Hepatocyte (in vitro differentiated cells): Measurements from ENCODE around the gene TH. TPM values are rescaled to one million over a fixed set of nuclear protein-coding genes. Genes with fewer than 3 reads are reported as not detected.

Experiments
- DNase-seq: peaks from one replicate; pipeline ENCODE4 v3.0.0-alpha.2; 2016; ENCODE audit warnings: low spot score
- H2AFZ ChIP-seq: fragments of 200-600 bp; sonication (generic); 2 replicates; pipeline ENCODE4 v1.6.0; 2016; ENCODE audit warnings: antibody characterized with exemption, mild to moderate bottlenecking
- H3K27ac ChIP-seq: fragments of 200-600 bp; sonication (generic); 2 replicates; pipeline ENCODE4 v1.5.1; 2016; ENCODE audit warnings: mild to moderate bottlenecking
- H3K27me3 ChIP-seq: fragments of 200-600 bp; sonication (generic); 2 replicates; pipeline ENCODE4 v1.6.1; 2016
- H3K36me3 ChIP-seq: fragments of 200-600 bp; sonication (generic); replicated peaks from 2 replicates; pipeline ENCODE4 v1.5.1; 2016; ENCODE audit warnings: low read depth; ENCODE audit not compliant: insufficient read depth
- H3K4me1 ChIP-seq: fragments of 200-600 bp; sonication (generic); 2 replicates; pipeline ENCODE4 v1.5.1; 2016; ENCODE audit warnings: mild to moderate bottlenecking, moderate library complexity; ENCODE audit not compliant: insufficient read depth
- H3K4me2 ChIP-seq: fragments of 200-600 bp; sonication (generic); 2 replicates; pipeline ENCODE4 v1.6.0; 2016
- H3K4me3 ChIP-seq: fragments of 200-600 bp; sonication (generic); 2 replicates; pipeline ENCODE4 v1.5.1; 2016; ENCODE audit warnings: mild to moderate bottlenecking
- H3K79me2 ChIP-seq: fragments of 200-600 bp; sonication (generic); 2 replicates; pipeline ENCODE4 v1.6.0; 2017; ENCODE audit warnings: mild to moderate bottlenecking
- H3K9me2 ChIP-seq: fragments of 200-600 bp; sonication (generic); replicated peaks from 2 replicates; pipeline ENCODE4 v1.6.0; 2017; ENCODE audit warnings: mild to moderate bottlenecking; ENCODE audit not compliant: insufficient read depth
- H3K9me3 ChIP-seq: fragments of 200-600 bp; sonication (generic); 2 replicates; pipeline ENCODE4 v1.5.1; 2016; ENCODE audit warnings: low read depth, mild to moderate bottlenecking
- H4K20me1 ChIP-seq: fragments of 200-600 bp; sonication (generic); 2 replicates; pipeline ENCODE4 v1.6.0; 2016; ENCODE audit warnings: mild to moderate bottlenecking; ENCODE audit not compliant: insufficient read depth, poor library complexity, severe bottlenecking
- CTCF ChIP-seq: fragments of 200-600 bp; sonication (generic); IDR thresholded peaks from 2 replicates; pipeline ENCODE4 v1.5.1; 2016; ENCODE audit warnings: antibody characterized with exemption, mild to moderate bottlenecking; ENCODE audit not compliant: poor library complexity
- EZH2 ChIP-seq: fragments of 200-600 bp; sonication (generic); IDR thresholded peaks from 2 replicates; pipeline ENCODE4 v1.6.1; 2016; ENCODE audit warnings: antibody characterized with exemption, mild to moderate bottlenecking, borderline replicate concordance
- EZH2phosphoT487 ChIP-seq: fragments of 200-600 bp; sonication (generic); IDR thresholded peaks from one replicate; pipeline ENCODE4 v1.6.1; 2018; ENCODE audit warnings: antibody characterized with exemption, mild to moderate bottlenecking, low read depth, moderate library complexity; ENCODE audit not compliant: unreplicated experiment, severe bottlenecking
- WGBS: methylation state at CpG from one replicate; pipeline ENCODE4 v1.1.6; 2016; ENCODE audit warnings: low lambda C conversion rate; ENCODE audit errors: missing lambda C conversion rate; 5-methylcytosine and 5-hydroxymethylcytosine counted together
- polyA plus RNA-seq: library from polyadenylated mRNA; unstranded; fragments of >200 nt; fragmentation: Nextera tagmentation; extraction: Ambion mirVana; gene quantifications from 2 replicates; pipeline ENCODE4 v1.2.1, GENCODE V29; 2016
- total RNA-seq: library from RNA; depleted of rRNA; stranded (reverse); fragments of >200 nt; gene quantifications from 2 replicates; pipeline ENCODE4 v1.2.3, GENCODE V29; 2014

TH gene
- total and polyA plus RNA-seq, 2 experiments from 2014 or later = 2.6 to 15.3 TPM

GRCh38 chr11:2155511-2155910, 16.1 kb downstream of the TH start:
- TF ChIP-seq CTCF (no peak), EZH2 (no peak), EZH2phosphoT487 (no peak)
- H3K4me3 ChIP-seq = no peak overlapping the region
- no peaks in the 10 kb centered on the region for H4K20me1 ChIP-seq
- DNase-seq = no peak
- H3K27ac ChIP-seq = no peak overlapping the region
- no peaks in the 10 kb centered on the region for H3K9me2 ChIP-seq
- peaks cover 8% of the 10 kb centered on the region for H3K4me1 ChIP-seq
- H3K4me2 ChIP-seq = no peak overlapping the region
- no peaks in the 10 kb centered on the region for H3K9me3 ChIP-seq
- H3K79me2 ChIP-seq = no peaks in the 10 kb centered on the region
- no peaks in the 10 kb centered on the region for H3K36me3 ChIP-seq
- H3K27me3 ChIP-seq = no peaks in the 10 kb centered on the region
- H2AFZ ChIP-seq = no peak overlapping the region
- 88% methylated on average over 6 of the region's 29 CpGs for WGBS

- Histone ChIP-seq H3K9me2 (no peaks in the 10 kb centered on the region), H3K4me2 (no peak overlapping the region), H3K9me3 (no peaks in the 10 kb centered on the region), H3K36me3 (no peaks in the 10 kb centered on the region), H2AFZ (no peak overlapping the region), H3K79me2 (no peaks in the 10 kb centered on the region), H4K20me1 (no peaks in the 10 kb centered on the region), H3K27ac (no peak overlapping the region), H3K4me3 (no peak overlapping the region), H3K27me3 (no peaks in the 10 kb centered on the region), H3K4me1 (peaks cover 13% of the 10 kb centered on the region)
- WGBS = 87% methylated on average over 12 of the region's 17 CpGs
- no peak for DNase-seq
- no peak for TF ChIP-seq EZH2
- no peak for TF ChIP-seq EZH2phosphoT487
- TF ChIP-seq CTCF = no peak
Measured at GRCh38 chr11:2154889-2155288, 16.7 kb downstream of the TH start.

- H3K36me3 ChIP-seq = no peaks in the 10 kb centered on the region
- H4K20me1 ChIP-seq = no peaks in the 10 kb centered on the region
- H3K79me2 ChIP-seq = peaks cover 2% of the 10 kb centered on the region
- WGBS = 89% methylated on average over 6 of the region's 7 CpGs
- no peaks in the 10 kb centered on the region for H3K9me3 ChIP-seq
- no peak overlapping the region for H3K27ac ChIP-seq
- peaks cover 20% of the 10 kb centered on the region for H3K4me1 ChIP-seq
- H3K4me3 ChIP-seq = no peak overlapping the region
- no peaks in the 10 kb centered on the region for H3K9me2 ChIP-seq
- TF ChIP-seq EZH2 (no peak), CTCF (no peak), EZH2phosphoT487 (no peak)
- no peak for DNase-seq
- no peaks in the 10 kb centered on the region for H3K27me3 ChIP-seq
- H3K4me2 ChIP-seq = no peak overlapping the region
- no peak overlapping the region for H2AFZ ChIP-seq
Measured at GRCh38 chr11:2154195-2154585, 17.4 kb downstream of the TH start.
